SK-N-SH (cell line): Measurements from ENCODE around the gene TBX18. TPM values are rescaled to one million over a fixed set of nuclear protein-coding genes. Genes with fewer than 3 reads are reported as not detected.
A peak's percentile ranks its signal among the peaks of the same experiment; 100 is the strongest.

Experiments used
- CTCF ChIA-PET: fragments of 300-600, 350-600 bp; formaldehyde crosslinking; extraction: SDS; loops from one replicate; lab custom pipeline; 2021; lab: Yijun Ruan, JAX
- POLR2A ChIA-PET: fragments of 350-600 bp; sonication (Branson Sonifier 250); formaldehyde crosslinking; extraction: SDS; loops from one replicate; lab custom pipeline; 2020; ENCODE audit warnings: antibody characterized with exemption, inconsistent platforms; lab: Yijun Ruan, JAX
- DNase-seq: peaks from one replicate; pipeline ENCODE4 v3.0.0; 2012
- H2AFZ ChIP-seq: fragments of 200-600 bp; sonication (generic); 2 replicates; pipeline ENCODE4 v1.8.1; 2016; ENCODE audit warnings: antibody characterized with exemption, mild to moderate bottlenecking, low read depth
- H3F3A ChIP-seq: fragments of 200-600 bp; sonication (generic); replicated peaks from 2 replicates; pipeline ENCODE3; 2016; ENCODE audit warnings: antibody characterized with exemption, mild to moderate bottlenecking; ENCODE audit not compliant: insufficient read depth
- H3K27ac ChIP-seq, 2 experiments: fragments of 200-500 bp in 1 of 2; fragments of 200-600 bp in 1 of 2; sonication (Bioruptor generic) in 1 of 2; sonication (generic), shearing (Covaris generic) in 1 of 2; 2 replicates each; pipeline versions ENCODE4 v1.5.1 to v1.6.1; 2014 to 2016; ENCODE audit warnings: low read depth in 2 of 2, inconsistent platforms in 1 of 2, low read length in 1 of 2, mild to moderate bottlenecking in 1 of 2, mixed read lengths in 1 of 2
- H3K27me3 ChIP-seq: fragments of 200-600 bp; sonication (generic), shearing (Covaris generic); 2 replicates; pipeline ENCODE4 v1.6.1; 2016; ENCODE audit warnings: mixed run types; ENCODE audit not compliant: insufficient read depth
- H3K36me3 ChIP-seq, 2 experiments: fragments of 200-500 bp in 1 of 2; fragments of 200-600 bp in 1 of 2; sonication (Bioruptor generic) in 1 of 2; sonication (generic) in 1 of 2; replicated peaks in 1 of 2; 2 replicates each; pipeline versions ENCODE3 to v1.5.1; 2014 to 2016; ENCODE audit warnings: low read length in 1 of 2, mild to moderate bottlenecking in 1 of 2; ENCODE audit not compliant: insufficient read depth in 2 of 2, control insufficient read depth in 1 of 2
- H3K4me1 ChIP-seq, 2 experiments: fragments of 200-500 bp in 1 of 2; fragments of 200-600 bp in 1 of 2; sonication (Bioruptor generic) in 1 of 2; sonication (generic), shearing (Covaris generic) in 1 of 2; 2 replicates each; pipeline versions ENCODE4 v1.5.1 to v1.6.1; 2014 to 2016; ENCODE audit warnings: low read depth in 1 of 2, low read length in 1 of 2, mixed run types in 1 of 2; ENCODE audit not compliant: insufficient read depth in 2 of 2, control insufficient read depth in 1 of 2
- H3K4me2 ChIP-seq: fragments of 200-600 bp; sonication (generic), shearing (Covaris generic); 2 replicates; pipeline ENCODE4 v1.6.1; 2017; ENCODE audit warnings: mixed run types
- H3K4me3 ChIP-seq, 2 experiments: fragments of 200-500 bp in 1 of 2; fragments of 200-600 bp in 1 of 2; sonication (Bioruptor generic) in 1 of 2; sonication (generic), shearing (Covaris generic) in 1 of 2; 2 replicates each; pipeline versions ENCODE4 v1.5.1 to v1.8.1; 2014 to 2016; ENCODE audit warnings: low read depth in 2 of 2, inconsistent platforms in 1 of 2, low read length in 1 of 2, mild to moderate bottlenecking in 1 of 2, mixed read lengths in 1 of 2, moderate library complexity in 1 of 2
- H3K79me2 ChIP-seq: fragments of 200-600 bp; sonication (generic); 2 replicates; pipeline ENCODE4 v1.8.1; 2017; ENCODE audit warnings: mild to moderate bottlenecking; ENCODE audit not compliant: insufficient read depth
- H3K9ac ChIP-seq: fragments of 200-600 bp; sonication (generic); 2 replicates; pipeline ENCODE4 v1.6.1; 2017; ENCODE audit warnings: mixed run types
- H3K9me2 ChIP-seq: fragments of 200-600 bp; sonication (generic); 2 replicates; pipeline ENCODE4 v1.6.1; 2017; ENCODE audit warnings: mixed run types
- H3K9me3 ChIP-seq: fragments of 200-600 bp; sonication (generic); 2 replicates; pipeline ENCODE4 v1.6.1; 2017; ENCODE audit warnings: mixed run types, mild to moderate bottlenecking, moderate library complexity
- H4K20me1 ChIP-seq: fragments of 200-600 bp; sonication (generic); 2 replicates; pipeline ENCODE4 v1.6.1; 2017; ENCODE audit warnings: mild to moderate bottlenecking, mixed run types; ENCODE audit not compliant: insufficient read depth
- CHD2 ChIP-seq: fragments of 150-350 bp; IDR thresholded peaks from 2 replicates; pipeline ENCODE4 v1.6.1; 2018; ENCODE audit warnings: low read length; ENCODE audit not compliant: partially characterized antibody
- ELF1 ChIP-seq: IDR thresholded peaks from 2 replicates; pipeline ENCODE4 v1.4.0; 2012
- EP300 ChIP-seq, 2 experiments: IDR thresholded peaks; 2 replicates each; pipeline versions ENCODE4 v1.4.0 to v1.6.1; 2012; ENCODE audit warnings: borderline replicate concordance in 1 of 2, low read depth in 1 of 2, low read length in 1 of 2
- EZH2phosphoT487 ChIP-seq: fragments of 200-600 bp; sonication (generic); IDR thresholded peaks from 2 replicates; pipeline ENCODE4 v1.6.1; 2017; ENCODE audit warnings: low read depth, mixed run types, mild to moderate bottlenecking, antibody characterized with exemption, moderate library complexity, borderline replicate concordance
- GABPA ChIP-seq: IDR thresholded peaks from 2 replicates; pipeline ENCODE4 v1.4.0; 2012; ENCODE audit warnings: low read depth, mild to moderate bottlenecking
- GATA2 ChIP-seq: sonication (generic); formaldehyde crosslinking; IDR thresholded peaks from 2 replicates; pipeline ENCODE4 v1.5.0; 2020; ENCODE audit warnings: mild to moderate bottlenecking, missing genetic modification reagents
- JUND ChIP-seq: IDR thresholded peaks from 2 replicates; pipeline ENCODE4 v1.4.0; 2012
- MXI1 ChIP-seq: IDR thresholded peaks from 2 replicates; pipeline ENCODE4 v1.6.1; 2012; ENCODE audit warnings: mild to moderate bottlenecking, low read depth, low read length, improper control_type of control experiment
- NRF1 ChIP-seq: IDR thresholded peaks from 2 replicates; pipeline ENCODE4 v1.6.1; 2012; ENCODE audit warnings: low read depth, mild to moderate bottlenecking, low read length
- POLR2AphosphoS5 ChIP-seq: IDR thresholded peaks from 2 replicates; pipeline ENCODE4 v1.6.1; 2012; ENCODE audit warnings: low read depth, low read length
- RAD21 ChIP-seq: IDR thresholded peaks from 2 replicates; pipeline ENCODE4 v1.6.1; 2012; ENCODE audit warnings: mild to moderate bottlenecking, low read length
- RCOR1 ChIP-seq: fragments of 150-350 bp; IDR thresholded peaks from 2 replicates; pipeline ENCODE4 v1.6.1; 2017; ENCODE audit warnings: antibody characterized with exemption, low read length
- SIN3A ChIP-seq: IDR thresholded peaks from 2 replicates; pipeline ENCODE4 v1.6.1; 2012; ENCODE audit warnings: low read depth, mild to moderate bottlenecking, low read length, moderate library complexity, borderline replicate concordance
- SMC3 ChIP-seq: IDR thresholded peaks from 2 replicates; pipeline ENCODE4 v1.6.1; 2012; ENCODE audit warnings: low read depth, low read length, improper control_type of control experiment
- TCF12 ChIP-seq: IDR thresholded peaks from 2 replicates; pipeline ENCODE4 v1.4.0; 2012
- YY1 ChIP-seq: IDR thresholded peaks from 2 replicates; pipeline ENCODE4 v1.4.0; 2012; ENCODE audit warnings: low read depth, mild to moderate bottlenecking
- WGBS: methylation state at CpG from one replicate; pipeline ENCODE4 v1.1.6; 2017; ENCODE audit warnings: low lambda C conversion rate; 5-methylcytosine and 5-hydroxymethylcytosine counted together
- polyA plus RNA-seq, 3 experiments: library from polyadenylated mRNA; depleted of rRNA; stranded (reverse); fragments of >200 nt; gene quantifications; 2 replicates each; pipeline ENCODE4 v1.2.3, GENCODE V29; 2012
- TF ChIP-seq, protein P1 (sequence below): fragments of 150-350 bp; IDR thresholded peaks from 2 replicates; pipeline ENCODE4 v1.6.1; 2017; ENCODE audit warnings: antibody characterized with exemption, low read length, low read depth, borderline replicate concordance
- TF ChIP-seq, protein P2 (sequence below): IDR thresholded peaks from 2 replicates; pipeline ENCODE4; 2012
- TF ChIP-seq, protein P3 (sequence below): IDR thresholded peaks from 2 replicates; pipeline ENCODE4 v1.4.0; 2012; ENCODE audit warnings: low read depth, borderline replicate concordance
- TF ChIP-seq, protein P4 (sequence below): fragments of 150-350 bp; IDR thresholded peaks from 2 replicates; pipeline ENCODE4 v1.6.1; 2016; ENCODE audit warnings: mild to moderate bottlenecking, low read depth, low read length
- TF ChIP-seq, protein P5 (sequence below): IDR thresholded peaks from 2 replicates; pipeline ENCODE4 v1.4.0; 2012; ENCODE audit warnings: low read depth
- TF ChIP-seq, protein P6 (sequence below): IDR thresholded peaks from 2 replicates; pipeline ENCODE4 v1.6.1; 2012; ENCODE audit warnings: mild to moderate bottlenecking, low read depth, low read length, moderate library complexity

TBX18 gene
- polyA plus RNA-seq, 1 of the 3 experiments (the other 2 are of a cell fraction) = 19.3 TPM

DNA sequence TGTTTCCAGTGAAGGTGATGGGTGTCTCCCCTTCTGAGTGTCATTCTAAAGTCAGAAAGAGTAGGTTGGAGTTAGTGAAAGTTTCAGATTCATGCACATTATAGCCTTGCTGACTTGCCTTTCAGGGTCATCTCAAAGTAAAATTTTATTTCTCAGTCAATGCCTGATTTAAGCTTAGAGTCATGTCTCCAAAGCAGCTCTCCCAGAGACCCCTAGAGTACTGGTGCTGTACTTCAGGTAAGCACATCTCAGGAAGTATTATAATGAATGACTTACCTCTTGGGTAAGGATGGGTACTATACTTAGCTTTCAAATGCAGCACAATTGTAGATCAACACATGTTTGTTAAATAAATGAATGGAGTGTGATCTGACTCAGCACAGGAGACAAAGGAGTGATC, 116.0 kb downstream of the TBX18 start (continued):
- TF ChIP-seq, protein P1, sequence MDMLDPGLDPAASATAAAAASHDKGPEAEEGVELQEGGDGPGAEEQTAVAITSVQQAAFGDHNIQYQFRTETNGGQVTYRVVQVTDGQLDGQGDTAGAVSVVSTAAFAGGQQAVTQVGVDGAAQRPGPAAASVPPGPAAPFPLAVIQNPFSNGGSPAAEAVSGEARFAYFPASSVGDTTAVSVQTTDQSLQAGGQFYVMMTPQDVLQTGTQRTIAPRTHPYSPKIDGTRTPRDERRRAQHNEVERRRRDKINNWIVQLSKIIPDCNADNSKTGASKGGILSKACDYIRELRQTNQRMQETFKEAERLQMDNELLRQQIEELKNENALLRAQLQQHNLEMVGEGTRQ = no peak
- TF ChIP-seq CHD2 (no peak), SIN3A (no peak), SMC3 (no peak)
- TF ChIP-seq, protein P2, sequence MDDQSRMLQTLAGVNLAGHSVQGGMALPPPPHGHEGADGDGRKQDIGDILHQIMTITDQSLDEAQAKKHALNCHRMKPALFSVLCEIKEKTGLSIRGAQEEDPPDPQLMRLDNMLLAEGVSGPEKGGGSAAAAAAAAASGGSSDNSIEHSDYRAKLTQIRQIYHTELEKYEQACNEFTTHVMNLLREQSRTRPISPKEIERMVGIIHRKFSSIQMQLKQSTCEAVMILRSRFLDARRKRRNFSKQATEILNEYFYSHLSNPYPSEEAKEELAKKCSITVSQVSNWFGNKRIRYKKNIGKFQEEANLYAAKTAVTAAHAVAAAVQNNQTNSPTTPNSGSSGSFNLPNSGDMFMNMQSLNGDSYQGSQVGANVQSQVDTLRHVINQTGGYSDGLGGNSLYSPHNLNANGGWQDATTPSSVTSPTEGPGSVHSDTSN = no peak
- TF ChIP-seq, all 33 proteins: peak for 0

DNA sequence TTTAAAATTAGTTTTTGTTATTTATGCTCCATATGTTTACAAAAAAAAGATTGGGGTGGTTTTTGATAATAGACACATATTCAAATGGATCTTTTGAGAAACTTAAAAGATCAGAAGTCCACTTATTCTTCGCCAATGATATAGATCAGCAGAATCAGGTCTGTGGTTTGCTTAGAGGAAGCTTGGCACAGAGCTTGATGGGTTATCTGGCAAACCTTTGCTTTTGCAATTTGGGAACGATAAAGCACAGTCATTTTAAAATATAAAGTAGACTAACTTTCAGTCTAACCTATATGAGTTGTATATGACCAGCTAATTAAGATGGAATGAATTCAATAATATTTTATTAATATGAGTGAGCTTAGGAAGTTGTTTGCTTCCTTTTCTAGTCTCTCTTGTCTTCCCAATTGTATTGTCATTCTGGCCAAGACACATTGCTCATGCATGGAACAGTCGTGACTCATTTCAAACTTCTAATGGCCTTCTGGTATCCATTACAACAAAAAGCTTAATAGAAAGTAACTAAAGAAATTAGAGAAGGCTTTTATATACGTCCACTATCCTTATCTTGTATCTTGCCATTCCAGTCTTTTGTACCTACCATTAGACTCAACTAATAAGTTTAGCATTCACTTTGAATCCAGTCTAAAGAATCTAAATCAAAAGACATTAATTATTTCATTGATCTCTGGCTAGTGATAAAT, 118.7 kb downstream of the TBX18 start:
- Histone ChIP-seq H3K36me3 (no peaks in the 10 kb centered on the region), H3K9me3 (no peaks in the 10 kb centered on the region), H3K27me3 (no peaks in the 10 kb centered on the region), H4K20me1 (no peaks in the 10 kb centered on the region), H3K27ac (peak overlapping the region; percentile 88 to 95; a peak in 3 of 4 replicates), H2AFZ (no peak overlapping the region), H3K4me3 (peak overlapping the region in 1 of 2 experiments; percentile 10; a peak in 1 of 4 replicates), H3F3A (peaks cover 25% of the 10 kb centered on the region), H3K9ac (peak overlapping the region; percentile 49; the same call in 1 of the 2 replicates), H3K4me2 (peak overlapping the region; percentile 75), H3K9me2 (no peaks in the 10 kb centered on the region), H3K4me1 (peaks cover 0 to 19% of the 10 kb centered on the region in 2 experiments; a peak in 2 of 4 replicates), H3K79me2 (no peaks in the 10 kb centered on the region)
- ChIA-PET POLR2A (no interaction called here), CTCF (interaction anchor here (1.3 kb wide), 1 partner anchor 11 kb away, joined by 4 read pairs; no protein-coding TSS in a partner anchor)
- DNase-seq = no peak
- 3% methylated on average over 4 of the region's 4 CpGs for WGBS
- no peak for TF ChIP-seq MXI1
- TF ChIP-seq GATA2 (CRISPR knock-in tag) = no peak
- TF ChIP-seq, protein P3, sequence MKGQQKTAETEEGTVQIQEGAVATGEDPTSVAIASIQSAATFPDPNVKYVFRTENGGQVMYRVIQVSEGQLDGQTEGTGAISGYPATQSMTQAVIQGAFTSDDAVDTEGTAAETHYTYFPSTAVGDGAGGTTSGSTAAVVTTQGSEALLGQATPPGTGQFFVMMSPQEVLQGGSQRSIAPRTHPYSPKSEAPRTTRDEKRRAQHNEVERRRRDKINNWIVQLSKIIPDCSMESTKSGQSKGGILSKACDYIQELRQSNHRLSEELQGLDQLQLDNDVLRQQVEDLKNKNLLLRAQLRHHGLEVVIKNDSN = no peak
- TF ChIP-seq, protein P1 = no peak
- no peak for TF ChIP-seq RAD21
- TF ChIP-seq TCF12 = peak; percentile 99
- no peak for TF ChIP-seq NRF1
- peak; percentile 51; the same call in 1 of the 2 replicates for TF ChIP-seq YY1
- TF ChIP-seq JUND = peak; percentile 95
- peak; percentile 85; the same call in 1 of the 2 replicates for TF ChIP-seq POLR2AphosphoS5
- peak; percentile 56 to 98 for TF ChIP-seq EP300 (IDR thresholded peaks at IDR 0.05; ENCODE audit: borderline replicate concordance in 1 of 2, low read depth in 1 of 2, low read length in 1 of 2)
- no peak for TF ChIP-seq SMC3
- no peak for TF ChIP-seq RCOR1
- TF ChIP-seq, protein P4, sequence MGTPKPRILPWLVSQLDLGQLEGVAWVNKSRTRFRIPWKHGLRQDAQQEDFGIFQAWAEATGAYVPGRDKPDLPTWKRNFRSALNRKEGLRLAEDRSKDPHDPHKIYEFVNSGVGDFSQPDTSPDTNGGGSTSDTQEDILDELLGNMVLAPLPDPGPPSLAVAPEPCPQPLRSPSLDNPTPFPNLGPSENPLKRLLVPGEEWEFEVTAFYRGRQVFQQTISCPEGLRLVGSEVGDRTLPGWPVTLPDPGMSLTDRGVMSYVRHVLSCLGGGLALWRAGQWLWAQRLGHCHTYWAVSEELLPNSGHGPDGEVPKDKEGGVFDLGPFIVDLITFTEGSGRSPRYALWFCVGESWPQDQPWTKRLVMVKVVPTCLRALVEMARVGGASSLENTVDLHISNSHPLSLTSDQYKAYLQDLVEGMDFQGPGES = no peak
- no peak; the same call in 1 of the 2 replicates for TF ChIP-seq ELF1
- no peak for TF ChIP-seq EZH2phosphoT487
- TF ChIP-seq, protein P5, sequence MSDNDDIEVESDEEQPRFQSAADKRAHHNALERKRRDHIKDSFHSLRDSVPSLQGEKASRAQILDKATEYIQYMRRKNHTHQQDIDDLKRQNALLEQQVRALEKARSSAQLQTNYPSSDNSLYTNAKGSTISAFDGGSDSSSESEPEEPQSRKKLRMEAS = peak; percentile 60; the same call in 1 of the 2 replicates
- TF ChIP-seq, protein P6, sequence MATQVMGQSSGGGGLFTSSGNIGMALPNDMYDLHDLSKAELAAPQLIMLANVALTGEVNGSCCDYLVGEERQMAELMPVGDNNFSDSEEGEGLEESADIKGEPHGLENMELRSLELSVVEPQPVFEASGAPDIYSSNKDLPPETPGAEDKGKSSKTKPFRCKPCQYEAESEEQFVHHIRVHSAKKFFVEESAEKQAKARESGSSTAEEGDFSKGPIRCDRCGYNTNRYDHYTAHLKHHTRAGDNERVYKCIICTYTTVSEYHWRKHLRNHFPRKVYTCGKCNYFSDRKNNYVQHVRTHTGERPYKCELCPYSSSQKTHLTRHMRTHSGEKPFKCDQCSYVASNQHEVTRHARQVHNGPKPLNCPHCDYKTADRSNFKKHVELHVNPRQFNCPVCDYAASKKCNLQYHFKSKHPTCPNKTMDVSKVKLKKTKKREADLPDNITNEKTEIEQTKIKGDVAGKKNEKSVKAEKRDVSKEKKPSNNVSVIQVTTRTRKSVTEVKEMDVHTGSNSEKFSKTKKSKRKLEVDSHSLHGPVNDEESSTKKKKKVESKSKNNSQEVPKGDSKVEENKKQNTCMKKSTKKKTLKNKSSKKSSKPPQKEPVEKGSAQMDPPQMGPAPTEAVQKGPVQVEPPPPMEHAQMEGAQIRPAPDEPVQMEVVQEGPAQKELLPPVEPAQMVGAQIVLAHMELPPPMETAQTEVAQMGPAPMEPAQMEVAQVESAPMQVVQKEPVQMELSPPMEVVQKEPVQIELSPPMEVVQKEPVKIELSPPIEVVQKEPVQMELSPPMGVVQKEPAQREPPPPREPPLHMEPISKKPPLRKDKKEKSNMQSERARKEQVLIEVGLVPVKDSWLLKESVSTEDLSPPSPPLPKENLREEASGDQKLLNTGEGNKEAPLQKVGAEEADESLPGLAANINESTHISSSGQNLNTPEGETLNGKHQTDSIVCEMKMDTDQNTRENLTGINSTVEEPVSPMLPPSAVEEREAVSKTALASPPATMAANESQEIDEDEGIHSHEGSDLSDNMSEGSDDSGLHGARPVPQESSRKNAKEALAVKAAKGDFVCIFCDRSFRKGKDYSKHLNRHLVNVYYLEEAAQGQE = no peak
- no peak for TF ChIP-seq GABPA
